Lower leg skin (tissue), 4 donors: Measurements from ENCODE around the gene DCDC2C. TPM values are rescaled to one million over a fixed set of nuclear protein-coding genes. Genes with fewer than 3 reads are reported as not detected.

Experiments used
- DNase-seq, 2 donors: peaks; one replicate each; pipeline ENCODE4 v3.0.0-alpha.2; 2019; ENCODE audit warnings: low spot score in 2 of 2
- H3K4me3 ChIP-seq: fragments of 200-600 bp; sonication (generic); 2 replicates; pipeline ENCODE4 v1.5.1; 2017; ENCODE audit warnings: mild to moderate bottlenecking, low read depth; ENCODE audit not compliant: poor library complexity, severe bottlenecking
- CTCF ChIP-seq, 3 donors: fragments of 450-650 bp; IDR thresholded peaks; one replicate each; pipeline ENCODE4 v1.5.1; 2016; ENCODE audit warnings: antibody characterized with exemption in 3 of 3, mild to moderate bottlenecking in 3 of 3, moderate library complexity in 2 of 3
- POLR2A ChIP-seq, 2 donors: fragments of 450-650 bp; IDR thresholded peaks; one replicate each; pipeline ENCODE4 v1.6.1; 2016 to 2017; ENCODE audit warnings: antibody characterized with exemption in 2 of 2, mild to moderate bottlenecking in 1 of 2, moderate library complexity in 1 of 2
- WGBS, 2 donors: methylation state at CpG; one replicate each; pipeline ENCODE4 v1.1.5; 2018; 5-methylcytosine and 5-hydroxymethylcytosine counted together
- intact Hi-C: fragments of 100-400 bp; cut with DNase I; formaldehyde crosslinking; loops from one replicate; pipeline ENCODE4 v1.15.0; 2023; ENCODE audit warnings: low total_unique reads
- total RNA-seq, 4 donors: library from RNA; depleted of rRNA; stranded (reverse); fragments of >200 nt; gene quantifications; one replicate each; pipeline ENCODE4 v1.1.0, GENCODE V29; 2016

The DCDC2C gene
- total RNA-seq, 4 donors from 2014 or later, result 0.16 TPM; not detected in 3

GRCh38 chr2:3864943-3865865 is 161.8 kb downstream of the DCDC2C start:
- no peak for DNase-seq
- no peak overlapping the region for H3K4me3 ChIP-seq
- 46 to 59% methylated on average over 14 to 16 of the region's 16 CpGs for WGBS, 2 donors
- intact Hi-C loops, result no loop called here
- TF ChIP-seq CTCF (IDR thresholded peaks at IDR 0.05) (no peak), POLR2A (IDR thresholded peaks at IDR 0.05) (no peak)

- DNase-seq, result no peak
- 76 to 81% methylated on average over 5 of the region's 5 CpGs for WGBS, 2 donors
- intact Hi-C loops, result no loop called here
- no peak overlapping the region for H3K4me3 ChIP-seq
- TF ChIP-seq CTCF (IDR thresholded peaks at IDR 0.05) (no peak), POLR2A (IDR thresholded peaks at IDR 0.05) (no peak)
Measured at GRCh38 chr2:3867469-3867868, 164.1 kb downstream of the DCDC2C start.

- intact Hi-C loops, result no loop called here
- no peak overlapping the region for H3K4me3 ChIP-seq
- TF ChIP-seq POLR2A (IDR thresholded peaks at IDR 0.05) (no peak), CTCF (IDR thresholded peaks at IDR 0.05) (no peak)
- WGBS, 2 donors, result 64 to 72% methylated on average over 13 of the region's 14 CpGs
- no peak for DNase-seq
Measured at GRCh38 chr2:3868012-3868805, 164.8 kb downstream of the DCDC2C start.

GRCh38 chr2:3870222-3870621 is 166.8 kb downstream of the DCDC2C start:
- WGBS, 2 donors, result 77 to 83% methylated on average over 7 of the region's 7 CpGs
- intact Hi-C loops, result no loop called here
- H3K4me3 ChIP-seq, result no peak overlapping the region
- no peak for TF ChIP-seq CTCF (IDR thresholded peaks at IDR 0.05)
- no peak for TF ChIP-seq POLR2A (IDR thresholded peaks at IDR 0.05)
- DNase-seq, result no peak

- DNase-seq, result no peak
- intact Hi-C loops, result no loop called here
- 61 to 65% methylated on average over 4 of the region's 4 CpGs for WGBS, 2 donors
- no peak for TF ChIP-seq POLR2A (IDR thresholded peaks at IDR 0.05)
- no peak for TF ChIP-seq CTCF (IDR thresholded peaks at IDR 0.05)
- H3K4me3 ChIP-seq, result no peak overlapping the region
Measured at GRCh38 chr2:3871002-3871401, 167.6 kb downstream of the DCDC2C start.
